ENCODE measurements around the gene AATF.

GRCh38 chr17:36983618-36984017, 34.9 kb downstream of the AATF start:
- no peak for TF ChIP-seq GATA3 (IDR thresholded peaks at IDR 0.05; ENCODE audit: low read depth, low read length)
- TF ChIP-seq GATA2 (IDR thresholded peaks at IDR 0.05; ENCODE audit: low read depth, low read length) = no peak

Measured in SH-SY5Y (cell line).